DND-41 (cell line): ENCODE data around the gene ITGA2B.
A peak's percentile ranks its signal among the peaks of the same experiment; 100 is the strongest.

Experiments
- ATAC-seq: fragments of 200-7000 bp; cut with Tn5 transposase; 3 replicates; pipeline ENCODE4 v1.9.1; 2021; ENCODE audit warnings: low read depth; ENCODE audit not compliant: insufficient read depth
- DNase-seq: peaks from one replicate; pipeline ENCODE4 v3.0.0-alpha.2; 2020
- H2AFZ ChIP-seq: 2 replicates; pipeline ENCODE4 v1.6.0; 2012; ENCODE audit warnings: low read depth, low read length
- H3K27ac ChIP-seq: 2 replicates; pipeline ENCODE4 v1.5.1; 2012; ENCODE audit warnings: low read length, inconsistent platforms
- H3K27me3 ChIP-seq: fragments of 200-600 bp; sonication (generic); 2 replicates; pipeline ENCODE4 v1.6.0; 2012; ENCODE audit warnings: low read length, mild to moderate bottlenecking, inconsistent platforms; ENCODE audit not compliant: insufficient read depth, poor library complexity
- H3K36me3 ChIP-seq: 2 replicates; pipeline ENCODE4 v1.5.1; 2012; ENCODE audit warnings: low read length, inconsistent platforms; ENCODE audit not compliant: insufficient read depth
- H3K4me1 ChIP-seq: 2 replicates; pipeline ENCODE4 v1.5.1; 2012; ENCODE audit warnings: mild to moderate bottlenecking, low read length; ENCODE audit not compliant: insufficient read depth
- H3K4me2 ChIP-seq: 2 replicates; pipeline ENCODE4 v1.6.0; 2012; ENCODE audit warnings: mild to moderate bottlenecking, moderate library complexity, low read length, inconsistent platforms; ENCODE audit not compliant: insufficient read depth
- H3K4me3 ChIP-seq, 2 experiments: fragments of 200-600 bp in 1 of 2; shearing (Covaris generic) in 1 of 2; 2 replicates each; pipeline ENCODE4 v1.5.1; 2012 to 2016; ENCODE audit warnings: inconsistent platforms in 2 of 2, low read length in 2 of 2, mild to moderate bottlenecking in 2 of 2, low read depth in 1 of 2, moderate library complexity in 1 of 2
- H3K79me2 ChIP-seq: 2 replicates; pipeline ENCODE4 v1.6.0; 2012; ENCODE audit warnings: low read length, inconsistent platforms; ENCODE audit not compliant: insufficient read depth
- H3K9ac ChIP-seq: 2 replicates; pipeline ENCODE4 v1.6.0; 2012; ENCODE audit warnings: low read depth, mild to moderate bottlenecking, inconsistent platforms, low read length, moderate library complexity
- H3K9me3 ChIP-seq: 2 replicates; pipeline ENCODE4 v1.5.1; 2012; ENCODE audit warnings: low read length, moderate library complexity, mild to moderate bottlenecking, inconsistent platforms; ENCODE audit not compliant: insufficient read depth, severe bottlenecking
- H4K20me1 ChIP-seq: 2 replicates; pipeline ENCODE4 v1.6.0; 2012; ENCODE audit warnings: low read length; ENCODE audit not compliant: insufficient read depth
- CTCF ChIP-seq: IDR thresholded peaks from 2 replicates; pipeline ENCODE4 v1.5.1; 2012; ENCODE audit warnings: borderline replicate concordance, low read length, moderate library complexity, mild to moderate bottlenecking; ENCODE audit not compliant: poor library complexity, severe bottlenecking; ENCODE audit errors: extremely low read depth
- EZH2 ChIP-seq: IDR thresholded peaks from 3 replicates; pipeline ENCODE4 v1.6.1; 2012; ENCODE audit warnings: borderline replicate concordance, low read depth, mild to moderate bottlenecking, moderate library complexity, low read length, inconsistent platforms; ENCODE audit not compliant: severe bottlenecking

Gene ITGA2B

GRCh38 chr17:44416558-44417289, 27.3 kb upstream of the ITGA2B start:
- TF ChIP-seq CTCF (no peak), EZH2 (no peak)
- Histone ChIP-seq H3K27ac (no peak overlapping the region), H2AFZ (no peak overlapping the region), H3K36me3 (peaks cover 55% of the 10 kb centered on the region), H3K9me3 (no peaks in the 10 kb centered on the region), H3K4me3 (no peak overlapping the region), H3K9ac (no peak overlapping the region), H3K79me2 (no peaks in the 10 kb centered on the region), H3K4me2 (no peak overlapping the region), H4K20me1 (0 out of 2 replicates have a peak, but pooled peaks cover 3% of the 10 kb centered on the region), H3K27me3 (no peaks in the 10 kb centered on the region), H3K4me1 (no peaks in the 10 kb centered on the region)
- ATAC-seq, result no peak
- no peak for DNase-seq

GRCh38 chr17:44414394-44415155, 25.1 kb upstream of the ITGA2B start:
- no peak overlapping the region for H3K4me3 ChIP-seq
- H3K9ac ChIP-seq, result no peak overlapping the region
- peaks cover 40% of the 10 kb centered on the region for H3K36me3 ChIP-seq
- no peaks in the 10 kb centered on the region for H3K79me2 ChIP-seq
- no peaks in the 10 kb centered on the region for H3K27me3 ChIP-seq
- ATAC-seq (no peak), DNase-seq (no peak)
- H3K27ac ChIP-seq, result no peak overlapping the region
- H3K9me3 ChIP-seq, result no peaks in the 10 kb centered on the region
- TF ChIP-seq CTCF (no peak), EZH2 (no peak)
- H3K4me2 ChIP-seq, result no peak overlapping the region
- H3K4me1 ChIP-seq, result no peaks in the 10 kb centered on the region
- H4K20me1 ChIP-seq, result no peaks in the 10 kb centered on the region
- no peak overlapping the region for H2AFZ ChIP-seq

- Histone ChIP-seq H3K4me1 (no peaks in the 10 kb centered on the region), H3K36me3 (peaks cover 21% of the 10 kb centered on the region), H3K27ac (no peak overlapping the region), H3K79me2 (no peaks in the 10 kb centered on the region), H2AFZ (no peak overlapping the region), H3K9me3 (no peaks in the 10 kb centered on the region), H3K4me3 (no peak overlapping the region), H4K20me1 (no peaks in the 10 kb centered on the region), H3K4me2 (no peak overlapping the region), H3K27me3 (no peaks in the 10 kb centered on the region), H3K9ac (no peak overlapping the region)
- no peak for TF ChIP-seq EZH2
- TF ChIP-seq CTCF, result peak; percentile 25
- no peak for ATAC-seq
- DNase-seq, result no peak
These were observed 20.0 kb upstream of the ITGA2B start for GRCh38 chr17:44409309-44410028.
